Measurements from ENCODE around the gene PML. TPM values are rescaled to one million over a fixed set of nuclear protein-coding genes. Genes with fewer than 3 reads are reported as not detected.
"Not testable (repeated sequence)": the region's sequence is repeated elsewhere in the genome, so short reads cannot be mapped to it uniquely, and the experiment has no call there.

The PML gene
- total RNA-seq, 1 donor from 2014 or later: 28.4 TPM

DNA sequence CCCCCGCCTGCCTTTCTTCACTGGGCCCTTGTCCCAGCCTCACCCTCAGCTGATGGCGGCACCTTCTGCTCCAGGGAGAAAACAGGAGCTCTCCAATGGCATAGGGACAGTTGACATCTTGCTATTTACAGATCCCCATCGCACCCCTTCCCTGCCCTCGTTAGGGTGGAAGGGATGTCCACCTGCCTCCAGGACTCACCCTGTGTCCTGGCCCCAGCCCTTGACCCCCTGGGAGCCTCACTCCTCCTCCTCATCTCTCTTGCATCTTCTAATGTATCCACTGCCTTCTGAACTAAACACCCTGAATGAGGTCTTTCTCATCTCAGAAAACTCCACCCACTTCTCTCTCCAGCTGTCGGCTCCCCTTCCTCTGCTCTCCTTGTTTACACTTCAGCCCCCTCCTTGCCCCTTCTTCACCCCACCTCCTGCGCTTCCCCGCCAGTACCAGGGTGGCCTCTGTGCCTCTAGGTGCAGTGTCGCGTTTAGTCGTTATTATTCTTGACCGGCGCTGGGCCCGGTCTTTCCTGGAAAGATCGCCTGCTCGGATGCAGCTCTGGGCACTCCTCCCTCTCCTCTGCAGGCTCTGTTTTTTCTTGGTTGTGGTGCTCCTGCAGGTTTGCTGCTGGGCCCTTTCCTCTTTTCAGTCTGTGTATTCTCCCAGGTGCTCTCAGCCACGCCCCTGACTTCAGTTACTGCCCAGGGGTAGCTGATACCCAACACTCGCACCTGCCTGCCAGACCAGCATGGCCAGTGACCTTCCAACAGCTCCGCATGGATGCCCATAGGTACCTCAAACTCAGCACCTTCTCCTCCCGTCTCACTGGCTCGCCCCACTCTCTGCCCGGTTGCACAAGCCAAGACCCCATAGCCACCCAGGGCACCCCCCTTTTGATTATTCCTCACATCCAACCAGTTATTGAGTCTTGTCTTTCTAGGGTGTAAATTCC is 42.9 kb downstream of the PML start:
- no peak for DNase-seq (ENCODE audit: low read depth, low spot score)

DNA sequence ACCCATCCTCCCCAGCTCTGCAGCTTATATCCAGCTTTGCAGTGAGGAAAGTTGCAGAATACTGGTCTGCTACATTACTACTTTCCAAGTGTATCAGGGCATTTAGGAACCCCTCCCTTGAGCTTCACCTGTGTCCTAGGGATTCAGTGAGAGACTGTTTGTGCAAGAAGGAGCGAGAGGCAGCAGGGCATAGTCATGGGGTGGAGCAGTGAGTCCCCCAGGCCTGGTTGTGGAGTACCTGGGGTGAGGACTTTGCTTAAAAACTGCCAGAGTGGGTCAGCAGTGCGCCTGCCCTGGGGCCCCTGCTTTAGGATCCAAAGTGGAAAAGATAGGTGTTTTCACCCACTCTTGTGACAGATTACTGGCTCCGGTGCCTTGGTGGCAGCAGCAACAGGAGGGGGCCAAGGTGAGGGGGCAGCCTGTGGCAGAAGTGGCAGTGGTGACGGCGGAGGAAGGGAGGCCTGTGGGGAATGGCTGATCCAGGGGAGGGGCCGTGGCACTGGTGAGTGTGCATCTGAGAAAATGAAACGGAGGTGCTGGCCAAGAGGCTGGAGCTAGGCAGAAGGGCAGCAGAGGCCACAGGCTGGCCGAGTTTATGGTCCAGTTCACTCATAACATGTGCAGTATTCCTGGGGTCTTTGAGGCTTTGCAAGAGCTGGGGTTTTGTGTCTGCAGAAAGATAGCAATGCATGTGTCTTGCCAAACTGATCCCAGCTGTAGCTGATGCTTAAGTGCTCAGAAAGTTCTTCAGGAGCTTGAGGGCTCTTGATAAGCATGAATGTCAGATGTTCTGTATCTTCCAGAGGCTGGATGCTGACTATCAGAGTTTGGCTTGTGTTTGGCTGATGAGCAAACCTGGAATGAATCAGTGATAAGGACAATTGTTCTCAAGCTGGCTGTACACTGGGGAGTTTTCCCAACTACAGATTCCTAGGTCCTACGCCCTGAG is 44.5 kb downstream of the PML start:
- DNase-seq (ENCODE audit: low read depth, low spot score): no peak

DNA sequence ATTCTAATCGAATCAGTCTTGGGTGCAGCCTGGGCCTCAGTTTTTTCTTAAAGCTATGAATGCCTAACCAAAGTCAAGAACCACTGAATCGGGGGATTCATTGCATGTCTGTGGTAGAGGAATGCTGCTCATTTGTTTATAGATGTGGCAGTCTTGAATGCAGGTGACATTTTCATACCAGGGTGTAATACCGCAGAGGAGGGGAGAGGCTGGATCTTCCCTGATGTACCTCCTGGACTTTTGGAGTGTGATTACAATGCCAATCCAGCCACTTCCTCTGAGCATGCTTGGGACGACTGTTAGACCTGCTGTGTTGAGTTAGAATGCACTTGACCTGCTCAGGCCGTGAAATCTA is 45.1 kb downstream of the PML start:
- no peak for DNase-seq (ENCODE audit: low read depth, low spot score)

DNA sequence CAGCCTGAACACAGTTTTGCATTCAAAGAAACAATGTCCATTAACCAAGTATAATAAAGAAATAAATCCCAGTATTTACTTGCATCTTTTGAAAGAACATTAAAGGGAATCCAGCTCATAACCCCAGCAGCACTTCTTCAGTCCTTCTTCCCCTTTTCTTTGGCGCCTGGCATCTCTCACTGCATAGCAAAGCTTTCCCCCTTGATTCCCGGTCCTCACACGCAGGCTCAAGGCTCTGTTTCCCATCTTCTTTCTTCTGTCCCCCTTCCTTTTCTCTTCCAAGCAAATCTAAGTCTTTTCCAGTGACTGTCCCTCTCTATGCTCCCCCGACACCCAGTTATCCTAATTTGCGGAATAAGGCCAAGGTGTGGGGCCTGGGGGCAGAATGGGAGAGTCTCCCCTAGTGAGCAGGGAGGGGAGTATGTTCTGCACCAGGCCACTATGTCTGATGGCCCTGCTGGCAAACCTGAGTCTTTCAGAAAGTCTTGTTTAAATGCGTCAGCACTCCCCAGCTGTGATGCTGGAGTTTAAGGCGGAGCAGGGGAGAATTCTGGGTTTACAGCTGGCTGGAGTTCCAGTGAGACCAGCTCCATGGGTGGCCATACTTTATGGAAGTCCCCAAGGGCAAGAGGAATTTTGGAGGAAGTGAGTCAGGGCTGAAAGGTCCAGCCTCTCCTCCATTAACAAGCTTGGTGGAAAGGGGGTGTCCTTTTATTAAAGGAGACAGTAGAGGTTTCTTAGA is 45.8 kb downstream of the PML start:
- DNase-seq (ENCODE audit: low read depth, low spot score): peak; percentile 20

DNA sequence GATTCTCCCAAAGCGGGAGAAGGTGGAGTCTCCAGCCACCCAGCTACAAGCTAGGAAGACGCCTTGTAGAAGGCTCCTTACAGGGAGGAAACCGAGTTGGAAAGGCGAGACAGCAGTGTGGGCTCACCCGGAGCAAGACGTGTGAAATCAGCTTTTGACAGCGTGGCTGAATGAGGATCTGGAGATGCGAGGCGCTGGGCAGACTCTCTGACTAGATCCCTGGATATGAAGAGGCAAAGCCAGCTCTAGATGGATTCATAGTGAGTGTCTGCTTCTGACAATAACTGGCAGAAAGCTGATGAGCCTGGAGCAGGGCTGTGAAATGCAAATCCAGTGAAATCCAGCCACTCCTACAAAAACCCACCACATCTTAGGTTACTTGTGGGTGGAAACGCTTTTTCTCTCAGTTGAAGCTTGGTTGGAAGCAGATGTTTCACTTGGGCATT is 46.8 kb downstream of the PML start:
- DNase-seq (ENCODE audit: low read depth, low spot score): no peak

DNA sequence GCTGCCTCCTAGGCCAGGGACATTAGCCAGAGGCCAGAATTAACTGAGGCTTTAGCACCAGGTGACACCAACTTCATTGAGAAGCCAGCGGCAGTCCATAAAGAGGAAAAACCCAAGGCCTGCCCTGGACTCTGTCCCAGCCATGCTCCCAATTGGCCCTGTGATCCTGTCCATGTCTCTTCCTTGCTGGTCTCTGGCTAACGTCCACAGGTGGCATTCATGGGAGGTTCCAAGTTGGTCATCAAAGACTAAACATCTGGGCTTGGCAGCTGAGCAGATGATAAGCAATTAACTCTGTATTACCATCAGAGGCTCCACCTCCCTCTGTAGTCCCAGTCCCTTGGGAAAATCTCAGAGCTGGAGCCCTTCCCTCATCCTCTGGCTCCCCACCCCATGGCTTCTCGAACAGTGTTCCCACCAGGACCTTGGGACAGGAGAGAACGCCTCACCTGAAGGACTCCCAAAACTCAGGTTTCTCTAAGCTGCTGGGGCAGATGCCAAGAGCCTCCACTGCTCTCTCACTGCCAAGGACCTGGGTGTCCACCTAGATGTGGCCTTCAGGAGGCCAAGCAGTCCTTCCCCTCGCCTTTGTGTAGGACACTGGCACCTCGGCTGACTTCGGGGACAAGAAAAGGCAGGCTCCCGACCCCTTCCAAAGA is 47.4 kb downstream of the PML start:
- no peak for DNase-seq (ENCODE audit: low read depth, low spot score)

DNA sequence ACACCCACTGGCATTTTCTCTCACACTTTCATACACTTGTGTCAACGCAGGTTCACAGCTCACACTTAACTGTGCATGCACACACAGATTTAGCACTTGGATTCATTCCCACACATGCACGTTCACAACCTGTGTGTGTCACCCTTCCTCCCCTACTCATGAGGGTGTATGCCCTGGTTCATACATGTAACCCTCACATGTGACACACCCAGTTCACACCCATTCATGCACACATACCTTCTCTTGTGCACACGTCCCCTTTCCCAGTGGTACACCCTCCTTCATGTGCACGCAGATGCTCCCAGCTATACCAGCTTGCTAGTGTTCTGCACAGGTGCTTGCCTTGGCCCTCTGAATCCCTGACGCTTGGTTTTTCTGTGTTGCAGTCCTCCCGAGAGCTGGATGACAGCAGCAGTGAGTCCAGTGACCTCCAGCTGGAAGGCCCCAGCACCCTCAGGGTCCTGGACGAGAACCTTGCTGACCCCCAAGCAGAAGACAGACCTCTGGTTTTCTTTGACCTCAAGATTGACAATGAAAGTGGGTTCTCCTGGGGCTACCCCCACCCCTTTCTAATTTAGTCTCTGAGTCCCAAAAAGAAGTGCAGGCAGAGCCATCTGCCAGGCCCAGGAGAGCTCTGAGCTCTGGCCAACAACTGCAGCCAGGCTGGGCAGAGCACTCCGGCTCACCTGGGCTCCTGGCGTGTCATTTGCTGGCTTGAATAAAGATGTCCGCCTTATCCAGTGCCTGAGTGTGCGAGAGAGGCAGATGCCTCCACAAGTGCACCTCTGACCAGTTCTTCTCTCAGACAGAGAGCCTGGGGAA is 48.3 kb downstream of the PML start:
- DNase-seq (ENCODE audit: low read depth, low spot score): no peak

DNA sequence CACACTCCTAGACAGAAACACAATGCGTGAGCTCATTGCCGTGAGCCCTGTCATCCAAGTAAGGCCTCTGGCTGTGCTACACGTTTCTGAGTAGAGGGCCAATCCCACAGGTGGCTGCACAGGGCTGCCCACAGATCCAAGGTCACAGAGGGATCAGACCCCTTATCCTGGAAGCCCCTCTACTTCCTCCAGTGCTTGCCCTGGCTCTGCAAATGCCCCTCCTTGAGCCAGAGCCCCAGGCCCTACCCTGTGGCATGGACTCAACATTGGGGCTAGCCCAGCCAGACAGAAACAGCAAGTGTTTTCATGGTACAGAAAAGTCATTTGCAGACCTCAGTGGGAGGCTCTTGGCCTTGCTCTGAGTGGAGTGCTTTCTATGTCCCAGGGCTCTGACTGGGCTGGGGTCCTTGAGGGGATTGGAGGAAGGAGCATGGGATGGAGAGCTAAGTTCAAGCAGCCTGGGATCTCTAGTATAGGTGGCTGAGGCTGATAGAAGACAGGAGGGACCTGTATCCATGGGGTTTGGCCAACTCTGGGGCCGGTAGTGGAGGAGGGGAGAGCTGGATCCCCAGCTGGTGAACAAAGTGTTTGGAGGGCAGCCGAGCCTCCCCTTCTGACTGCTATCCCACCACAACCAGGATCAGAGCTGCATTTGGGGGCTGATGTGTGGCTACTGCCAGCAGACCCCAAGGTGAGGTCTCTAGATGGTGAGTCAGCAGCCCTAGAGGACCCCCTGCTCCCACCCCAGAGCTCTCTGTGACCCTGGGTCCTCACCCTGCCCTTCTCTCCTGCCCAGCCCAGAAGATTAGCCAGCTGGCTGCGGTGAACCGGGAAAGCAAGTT is 49.1 kb downstream of the PML start:
- DNase-seq (ENCODE audit: low read depth, low spot score): no peak

DNA sequence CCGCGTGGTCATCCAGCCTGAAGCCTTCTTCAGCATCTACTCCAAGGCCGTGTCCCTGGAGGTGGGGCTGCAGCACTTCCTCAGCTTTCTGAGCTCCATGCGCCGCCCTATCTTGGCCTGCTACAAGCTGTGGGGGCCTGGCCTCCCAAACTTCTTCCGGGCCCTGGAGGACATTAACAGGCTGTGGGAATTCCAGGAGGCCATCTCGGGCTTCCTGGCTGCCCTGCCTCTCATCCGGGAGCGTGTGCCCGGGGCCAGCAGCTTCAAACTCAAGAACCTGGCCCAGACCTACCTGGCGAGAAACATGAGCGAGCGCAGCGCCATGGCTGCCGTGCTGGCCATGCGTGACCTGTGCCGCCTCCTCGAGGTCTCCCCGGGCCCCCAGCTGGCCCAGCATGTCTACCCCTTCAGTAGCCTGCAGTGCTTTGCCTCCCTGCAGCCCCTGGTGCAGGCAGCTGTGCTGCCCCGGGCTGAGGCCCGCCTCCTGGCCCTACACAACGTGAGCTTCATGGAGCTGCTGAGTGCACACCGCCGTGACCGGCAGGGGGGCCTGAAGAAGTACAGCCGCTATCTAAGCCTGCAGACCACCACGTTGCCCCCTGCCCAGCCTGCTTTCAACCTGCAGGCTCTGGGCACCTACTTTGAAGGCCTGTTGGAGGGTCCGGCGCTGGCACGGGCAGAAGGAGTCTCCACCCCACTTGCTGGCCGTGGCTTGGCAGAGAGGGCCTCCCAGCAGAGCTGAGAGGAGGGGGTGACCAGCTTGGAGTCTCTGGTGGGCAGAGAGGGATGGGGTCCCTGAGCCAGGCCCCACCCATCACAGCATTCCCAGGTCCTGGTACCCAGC is 50.0 kb downstream of the PML start:
- DNase-seq (ENCODE audit: low read depth, low spot score): no peak

DNA sequence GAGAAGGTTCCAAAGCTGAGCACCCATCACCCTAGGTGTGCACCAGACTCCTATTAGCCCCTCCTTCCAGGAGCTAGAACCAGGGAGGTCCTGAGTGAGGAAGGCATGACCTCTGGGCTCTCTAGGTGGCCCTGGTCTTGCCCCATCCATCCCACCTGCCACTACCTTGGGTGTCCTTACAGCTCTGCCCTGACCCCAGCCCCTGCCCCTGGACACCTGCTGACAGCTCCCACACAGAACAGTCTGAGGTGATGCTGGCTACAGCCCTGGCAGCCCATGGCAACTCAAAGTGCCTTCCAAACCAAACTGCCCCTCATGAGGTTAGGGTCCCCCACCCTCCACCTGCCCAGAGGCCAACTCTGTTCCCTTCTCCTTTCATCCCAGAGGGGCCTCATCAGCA is 50.7 kb downstream of the PML start:
- no peak for DNase-seq (ENCODE audit: low read depth, low spot score)

DNA sequence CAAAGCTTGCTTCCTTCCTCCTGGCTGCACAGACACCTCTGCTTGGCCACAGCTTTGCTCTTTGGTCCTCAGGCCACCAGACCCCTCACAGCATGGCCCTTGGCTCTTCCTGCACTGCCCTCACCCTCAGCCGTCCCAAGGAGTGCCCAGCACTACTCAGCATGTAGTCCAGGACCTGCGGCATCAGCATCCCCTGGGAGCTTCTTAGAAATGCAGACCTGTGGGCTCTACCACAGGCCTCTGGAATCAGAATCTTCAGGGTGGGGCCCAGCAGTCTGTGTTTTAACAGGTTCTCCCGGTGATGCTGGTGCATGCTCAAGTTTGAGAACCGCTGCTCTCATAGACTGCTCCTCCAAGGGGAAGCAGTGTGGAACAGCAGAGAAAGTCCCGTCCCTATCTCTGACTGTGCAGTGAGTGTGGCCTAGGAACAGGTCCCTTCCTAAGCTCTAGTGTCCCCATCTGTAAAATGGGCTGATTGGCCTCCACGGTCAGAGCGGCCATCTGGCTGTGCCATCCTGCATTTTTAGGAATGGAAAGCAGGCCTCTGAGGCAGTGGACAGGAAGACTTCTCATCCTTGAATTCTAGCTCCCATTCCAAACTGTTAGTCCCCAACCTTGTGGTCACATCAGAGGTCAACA is 51.2 kb downstream of the PML start:
- DNase-seq (ENCODE audit: low read depth, low spot score): no peak

DNA sequence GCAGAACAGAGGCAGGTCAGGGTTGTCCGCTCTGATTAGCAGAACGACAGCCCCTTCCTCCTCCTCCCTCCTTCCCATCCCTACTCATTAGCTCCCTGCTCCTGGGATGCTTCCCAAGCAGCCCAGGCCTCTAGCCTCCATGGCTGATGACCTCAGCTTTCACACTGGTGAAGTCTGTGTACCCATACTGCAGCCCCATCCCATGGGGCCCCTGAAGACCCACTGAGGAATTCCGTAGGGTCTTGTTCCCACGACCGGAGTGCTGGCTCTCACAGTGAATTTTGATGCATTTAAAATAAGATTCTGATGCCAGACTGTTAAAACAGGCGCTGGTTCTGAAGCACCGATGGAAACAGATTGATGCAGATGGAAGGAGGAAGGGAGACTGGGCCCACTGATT is 51.8 kb downstream of the PML start:
- DNase-seq (ENCODE audit: low read depth, low spot score): no peak

DNA sequence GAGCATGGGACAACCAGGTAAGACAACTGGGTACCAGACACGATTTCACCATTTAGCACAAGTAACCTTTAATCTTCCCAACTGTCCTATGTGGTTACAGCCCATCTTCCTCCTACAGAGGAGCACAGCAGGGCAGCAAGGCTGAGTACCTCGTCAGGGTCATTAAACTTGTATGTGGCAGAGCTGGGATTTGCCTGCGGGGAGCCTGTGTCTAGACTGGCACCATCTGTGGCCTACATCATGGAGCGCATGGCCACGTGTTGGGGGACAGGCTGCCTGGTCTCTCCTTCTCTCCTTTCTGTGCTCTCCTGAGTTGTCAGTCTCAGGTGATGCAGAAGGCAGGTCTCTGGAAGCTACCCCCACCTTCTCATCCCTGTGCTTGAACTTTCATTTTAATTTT is 55.6 kb downstream of the PML start:
- no peak for DNase-seq (ENCODE audit: low read depth, low spot score)

DNA sequence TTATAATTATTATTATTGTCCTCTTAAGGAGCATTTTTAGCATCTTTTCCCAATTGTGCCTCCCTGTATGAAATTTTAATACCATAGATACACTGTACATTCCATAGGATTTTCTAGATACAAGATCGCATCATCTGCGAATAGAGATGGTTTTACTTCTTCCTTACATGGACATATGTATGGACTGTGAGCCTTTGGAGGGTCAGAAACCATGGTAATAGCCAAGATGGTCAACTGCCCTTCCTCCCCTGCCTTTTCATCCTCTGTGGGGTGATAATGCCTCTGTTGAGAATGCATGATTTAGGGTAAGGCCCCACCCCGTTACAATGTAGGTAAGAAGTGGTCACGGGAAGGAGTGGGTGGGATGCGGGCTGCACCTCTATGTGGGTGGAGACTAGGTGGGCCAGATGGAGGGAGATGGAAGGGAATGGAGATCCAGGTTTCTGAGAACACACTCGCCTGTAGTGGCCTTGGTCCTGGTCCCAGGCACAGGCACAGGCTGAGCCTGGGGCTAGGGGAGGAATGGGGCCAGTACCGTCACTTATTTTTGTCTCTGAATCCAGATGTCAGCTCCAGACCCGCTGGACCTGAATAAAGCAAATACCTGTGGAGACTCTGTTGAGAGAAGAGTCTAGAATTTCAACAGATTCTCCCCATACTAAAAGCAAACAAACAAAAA is 56.2 kb downstream of the PML start:
- no peak for DNase-seq (ENCODE audit: low read depth, low spot score)

DNA sequence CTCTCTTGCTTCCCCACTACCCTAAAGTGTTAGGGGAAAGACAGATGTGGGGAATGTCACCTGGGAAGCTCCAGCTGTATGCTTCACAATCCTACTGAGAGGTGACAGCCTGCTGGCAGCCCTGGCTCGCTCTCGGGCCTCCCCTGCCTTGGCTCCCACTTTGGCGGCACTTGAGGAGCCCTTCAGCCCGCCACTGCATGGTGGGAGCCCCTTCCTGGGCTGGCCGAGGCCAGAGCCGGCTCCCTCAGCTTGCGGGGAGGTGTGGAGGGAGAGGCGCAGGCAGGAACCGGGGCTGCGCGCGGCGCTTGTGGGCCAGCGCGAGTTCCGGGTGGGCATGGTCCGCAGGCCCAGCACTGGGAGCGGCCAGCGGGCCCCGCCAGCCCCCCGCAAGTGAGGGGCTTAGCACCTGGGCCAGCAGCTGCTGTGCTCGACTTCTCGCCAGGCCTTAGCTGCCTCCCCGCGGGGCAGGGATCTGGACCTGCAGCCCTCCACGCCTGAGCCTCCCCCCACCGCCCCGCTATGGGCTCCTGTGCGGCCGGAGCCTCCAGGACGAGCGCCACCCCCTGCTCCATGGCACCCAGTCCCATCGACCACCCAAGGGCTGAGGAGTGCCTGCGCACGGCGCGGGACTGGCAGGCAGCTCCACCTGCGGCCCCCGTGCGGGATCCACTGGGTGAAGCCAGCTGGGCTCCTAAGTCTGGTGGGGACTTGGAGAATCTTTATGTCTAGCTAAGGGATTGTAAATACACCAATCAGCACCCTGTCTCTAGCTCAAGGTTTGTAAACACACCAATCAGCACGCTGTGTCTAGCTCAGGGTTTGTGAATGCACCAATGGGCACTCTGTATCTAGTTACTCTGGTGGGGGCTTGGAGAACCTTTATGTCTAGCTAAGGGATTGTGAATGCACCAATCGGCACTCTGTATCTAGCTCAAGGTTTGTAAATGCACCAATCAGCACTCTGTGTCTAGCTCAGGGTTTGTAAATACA is 58.0 kb downstream of the PML start:
- not testable (repeated sequence) for DNase-seq (ENCODE audit: low read depth, low spot score)

DNA sequence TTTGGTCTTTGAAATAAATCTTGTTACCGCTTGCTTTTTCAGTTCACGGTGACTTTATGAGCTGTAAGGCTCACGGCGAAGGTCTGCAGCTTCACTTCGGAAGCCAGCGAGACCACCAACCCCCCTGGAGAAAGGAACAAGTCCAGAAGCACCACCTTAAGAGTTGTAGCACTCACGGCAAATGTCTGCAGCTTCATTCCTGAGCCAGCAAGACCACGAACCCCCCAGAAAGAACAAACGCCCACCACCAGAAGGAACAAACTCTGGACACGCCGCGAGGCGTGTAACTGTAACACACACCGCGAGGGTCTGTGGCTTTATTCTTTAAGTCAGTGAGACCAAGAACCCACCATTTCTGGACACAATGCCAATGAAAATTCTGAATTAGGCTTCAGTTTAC is 59.0 kb downstream of the PML start:
- no peak for DNase-seq (ENCODE audit: low read depth, low spot score)

Data from pulmonary artery endothelial cell (primary cell).